Activated CD4-positive, CD25-positive, alpha-beta regulatory T cell treated with anti-CD3 and anti-CD28 coated beads, Interleukin-2, amount 50 U/mL, for 72 hours (primary cell): ENCODE results near the gene HEPACAM.

Source experiments
- DNase-seq: peaks from one replicate; pipeline ENCODE4 v3.0.0; 2021

Gene HEPACAM

GRCh38 chr11:124880958-124881357, 54.9 kb downstream of the HEPACAM start:
- no peak for DNase-seq

GRCh38 chr11:124880290-124880611, 55.6 kb downstream of the HEPACAM start:
- DNase-seq, result no peak

GRCh38 chr11:124879493-124880289, 56.2 kb downstream of the HEPACAM start:
- DNase-seq, result no peak

GRCh38 chr11:124878759-124879492, 56.9 kb downstream of the HEPACAM start:
- DNase-seq, result no peak

GRCh38 chr11:124877910-124878758, 57.7 kb downstream of the HEPACAM start:
- no peak for DNase-seq

GRCh38 chr11:124877631-124877909, 58.3 kb downstream of the HEPACAM start:
- DNase-seq, result no peak

GRCh38 chr11:124876818-124877630, 58.8 kb downstream of the HEPACAM start:
- DNase-seq, result no peak

- peak; percentile 79 for DNase-seq
Observed at GRCh38 chr11:124875943-124876817, 59.7 kb downstream of the HEPACAM start.

GRCh38 chr11:124875401-124875800, 60.4 kb downstream of the HEPACAM start:
- no peak for DNase-seq

- no peak for DNase-seq
Observed at GRCh38 chr11:124874571-124875255, 61.1 kb downstream of the HEPACAM start.

- no peak for DNase-seq
Observed at GRCh38 chr11:124873951-124874350, 61.9 kb downstream of the HEPACAM start.

GRCh38 chr11:124872741-124873140, 63.1 kb downstream of the HEPACAM start:
- DNase-seq, result no peak

- DNase-seq, result no peak
Observed at GRCh38 chr11:124872280-124872679, 63.6 kb downstream of the HEPACAM start.

- no peak for DNase-seq
Observed at GRCh38 chr11:124870430-124870829, 65.4 kb downstream of the HEPACAM start.

- no peak for DNase-seq
Observed at GRCh38 chr11:124869856-124870387, 65.9 kb downstream of the HEPACAM start.

GRCh38 chr11:124869331-124869730, 66.5 kb downstream of the HEPACAM start:
- no peak for DNase-seq
